HepG2 (cell line): ENCODE results near the gene NSMCE1. TPM values are rescaled to one million over a fixed set of nuclear protein-coding genes. Genes with fewer than 3 reads are reported as not detected.
A peak's percentile ranks its signal among the peaks of the same experiment; 100 is the strongest.

Experiments used
- CTCF ChIP-seq: sonication (generic); formaldehyde crosslinking; IDR thresholded peaks from 2 replicates; pipeline ENCODE4 v1.5.0; 2020; ENCODE audit warnings: mild to moderate bottlenecking, missing genetic modification reagents, moderate library complexity
- HHEX ChIP-seq: IDR thresholded peaks from 2 replicates; pipeline ENCODE4 v1.6.1; 2016; ENCODE audit warnings: control low read depth
- ISL2 ChIP-seq: sonication (generic); formaldehyde crosslinking; IDR thresholded peaks from 2 replicates; pipeline ENCODE4 v1.5.0; 2020; ENCODE audit warnings: missing genetic modification reagents
- MTA3 ChIP-seq: sonication (generic); formaldehyde crosslinking; IDR thresholded peaks from 2 replicates; pipeline ENCODE4 v1.4.0; 2020; ENCODE audit warnings: missing genetic modification reagents
- NCOA2 ChIP-seq: sonication (generic); formaldehyde crosslinking; IDR thresholded peaks from 2 replicates; pipeline ENCODE4 v1.8.0; 2022; ENCODE audit warnings: inconsistent platforms
- NCOR1 ChIP-seq: fragments of 200-600 bp; sonication (generic); IDR thresholded peaks from 2 replicates; pipeline ENCODE4 v1.7.0; 2017; ENCODE audit warnings: antibody characterized with exemption, low read length, borderline replicate concordance
- PATZ1 ChIP-seq: sonication (generic); formaldehyde crosslinking; IDR thresholded peaks from 2 replicates; pipeline ENCODE4 v1.4.0; 2020; ENCODE audit warnings: missing genetic modification reagents
- PHF8 ChIP-seq: sonication (generic); formaldehyde crosslinking; IDR thresholded peaks from 2 replicates; pipeline ENCODE4 v1.5.0; 2020; ENCODE audit warnings: missing genetic modification reagents
- SAP130 ChIP-seq: IDR thresholded peaks from 2 replicates; pipeline ENCODE4 v1.6.1; 2016; ENCODE audit warnings: low read depth
- SMC3 ChIP-seq: IDR thresholded peaks from 2 replicates; pipeline ENCODE4 v1.6.1; 2011; ENCODE audit warnings: low read length, improper control_type of control experiment
- TEAD3 ChIP-seq: optimal IDR thresholded peaks from 2 replicates; pipeline ENCODE3; 2016; ENCODE audit warnings: borderline replicate concordance
- TFAP4 ChIP-seq: sonication (generic); IDR thresholded peaks from 2 replicates; pipeline ENCODE4 v1.6.1; 2016; ENCODE audit warnings: low read depth, borderline replicate concordance
- ZEB1 ChIP-seq: IDR thresholded peaks from 2 replicates; pipeline ENCODE4 v1.6.1; 2012; ENCODE audit warnings: mild to moderate bottlenecking, low read depth, inconsistent platforms; ENCODE audit not compliant: insufficient replicate concordance
- ZMYM4 ChIP-seq: sonication (generic); formaldehyde crosslinking; IDR thresholded peaks from 2 replicates; pipeline ENCODE4 v1.8.1; 2023; ENCODE audit warnings: mild to moderate bottlenecking, missing genetic modification reagents
- ZNF274 ChIP-seq: sonication (generic); formaldehyde crosslinking; IDR thresholded peaks from 2 replicates; pipeline ENCODE4 v1.5.1; 2020; ENCODE audit warnings: mild to moderate bottlenecking, missing genetic modification reagents
- ZNF629 ChIP-seq: sonication (generic); formaldehyde crosslinking; conservative IDR thresholded peaks from 2 replicates; pipeline ENCODE4 v1.5.0; 2020; ENCODE audit warnings: missing genetic modification reagents
- ZNF674 ChIP-seq: sonication (generic); formaldehyde crosslinking; IDR thresholded peaks from 2 replicates; pipeline ENCODE4 v1.5.0; 2020; ENCODE audit warnings: low read depth, mild to moderate bottlenecking, missing genetic modification reagents
- ZNF678 ChIP-seq: sonication (generic); formaldehyde crosslinking; IDR thresholded peaks from 2 replicates; pipeline ENCODE4 v1.4.0; 2020; ENCODE audit warnings: mild to moderate bottlenecking, missing genetic modification reagents
- ZNF687 ChIP-seq: sonication (generic); formaldehyde crosslinking; IDR thresholded peaks from 2 replicates; pipeline ENCODE4 v1.5.1; 2020; ENCODE audit warnings: mild to moderate bottlenecking, missing genetic modification reagents, moderate library complexity
- ZNF777 ChIP-seq: sonication (generic); formaldehyde crosslinking; IDR thresholded peaks from 2 replicates; pipeline ENCODE4 v1.4.0; 2020; ENCODE audit warnings: missing genetic modification reagents
- ZNF784 ChIP-seq: sonication (generic); formaldehyde crosslinking; IDR thresholded peaks from 2 replicates; pipeline ENCODE4 v1.5.1; 2020; ENCODE audit warnings: missing genetic modification reagents, mild to moderate bottlenecking, borderline replicate concordance
- ZNF883 ChIP-seq: sonication (generic); formaldehyde crosslinking; IDR thresholded peaks from 2 replicates; pipeline ENCODE4 v1.5.1; 2020; ENCODE audit warnings: mild to moderate bottlenecking, missing genetic modification reagents; ENCODE audit errors: not compliant biosample characterization
- polyA plus RNA-seq, 8 experiments: library from polyadenylated mRNA; depleted of rRNA in 3 of 8; stranded (reverse) in 7 of 8; unstranded in 1 of 8; fragments of >200 nt; fragmentation: Illumina TruSeq in 4 of 8; extraction: Trizol in 4 of 8; gene quantifications; 2 replicates each; pipeline versions ENCODE4 v1.2.1 to v1.2.3, GENCODE V29; 2011 to 2016; ENCODE audit warnings: low read depth in 4 of 8, missing spikeins in 1 of 8, mixed read lengths in 1 of 8; ENCODE audit not compliant: insufficient read depth in 1 of 8
- total RNA-seq, 5 experiments: library from RNA; depleted of rRNA; stranded (reverse); fragments of >200 nt; fragmentation: Illumina TruSeq; extraction: Trizol; gene quantifications; 2 replicates each; pipeline ENCODE4 v1.2.3, GENCODE V29; 2016; ENCODE audit warnings: low read depth in 1 of 5

NSMCE1 gene
- total and polyA plus RNA-seq, 2 of the 13 experiments (the other 11 are each of a cell fraction or from before 2014, with no cell fraction given) = 42.7 to 52.9 TPM

- TF ChIP-seq TFAP4 (peak; percentile 77; the same call in 1 of the 2 replicates), ZNF883 (CRISPR knock-in tag) (peak; percentile 72), ZNF777 (no peak), ZNF784 (CRISPR knock-in tag) (0 out of 2 replicates have a peak, but pooled peaks have one; percentile 22), NCOA2 (CRISPR knock-in tag) (no peak), ZNF629 (CRISPR knock-in tag) (no peak), ZNF674 (CRISPR knock-in tag) (no peak), ZMYM4 (CRISPR knock-in tag) (peak; percentile 43; the same call in 1 of the 2 replicates), ZEB1 (no peak), ISL2 (CRISPR knock-in tag) (no peak), PATZ1 (CRISPR knock-in tag) (peak; percentile 54; the same call in 1 of the 2 replicates), PHF8 (CRISPR knock-in tag) (0 out of 2 replicates have a peak, but pooled peaks have one; percentile 23), MTA3 (CRISPR knock-in tag) (no peak), TEAD3 (CRISPR knock-in tag) (peak; percentile 56), SAP130 (CRISPR knock-in tag) (peak; percentile 37; the same call in 1 of the 2 replicates), HHEX (CRISPR knock-in tag) (no peak), CTCF (CRISPR knock-in tag) (peak; percentile 98), ZNF274 (CRISPR knock-in tag) (0 out of 2 replicates have a peak, but pooled peaks have one; percentile 56), SMC3 (peak; percentile 89), NCOR1 (no peak), ZNF687 (CRISPR knock-in tag) (peak; percentile 32; the same call in 1 of the 2 replicates), ZNF678 (CRISPR knock-in tag) (no peak)
Measured at GRCh38 chr16:27179500-27180072, 89.0 kb downstream of the NSMCE1 start (continued).
